HEK293 (cell line): ENCODE data around the gene BEND3.

Experiments used
- BCL11A ChIP-seq: fragments of 450-650 bp; formaldehyde crosslinking; IDR thresholded peaks from 2 replicates; pipeline ENCODE4 v1.5.1; 2016; ENCODE audit warnings: low read depth, missing biosample characterization, missing genetic modification characterization
- REPIN1 ChIP-seq: fragments of 450-650 bp; formaldehyde crosslinking; IDR thresholded peaks from 2 replicates; pipeline ENCODE4 v1.5.1; 2017; ENCODE audit warnings: missing biosample characterization, missing genetic modification characterization, low read depth
- SP2 ChIP-seq: fragments of 450-650 bp; formaldehyde crosslinking; IDR thresholded peaks from 2 replicates; pipeline ENCODE4 v1.5.1; 2016; ENCODE audit warnings: missing biosample characterization, missing genetic modification characterization
- SP3 ChIP-seq: fragments of 450-650 bp; formaldehyde crosslinking; IDR thresholded peaks from 2 replicates; pipeline ENCODE4 v1.5.1; 2016; ENCODE audit warnings: missing biosample characterization, missing genetic modification characterization
- TCF7L2 ChIP-seq: IDR thresholded peaks from 2 replicates; pipeline ENCODE4 v1.6.1; 2011; ENCODE audit warnings: low read depth, mild to moderate bottlenecking, inconsistent platforms, low read length, moderate library complexity, borderline replicate concordance
- ZBTB21 ChIP-seq: fragments of 450-650 bp; formaldehyde crosslinking; IDR thresholded peaks from 2 replicates; pipeline ENCODE4 v1.5.1; 2017; ENCODE audit warnings: missing biosample characterization, missing genetic modification characterization
- ZFP3 ChIP-seq: fragments of 450-650 bp; formaldehyde crosslinking; IDR thresholded peaks from 2 replicates; pipeline ENCODE4 v1.5.1; 2016; ENCODE audit warnings: low read depth, missing biosample characterization, missing genetic modification characterization
- ZNF112 ChIP-seq: fragments of 450-650 bp; formaldehyde crosslinking; IDR thresholded peaks from 2 replicates; pipeline ENCODE4 v1.5.0; 2017; ENCODE audit warnings: missing biosample characterization, missing genetic modification characterization
- ZNF785 ChIP-seq: fragments of 450-650 bp; formaldehyde crosslinking; IDR thresholded peaks from 2 replicates; pipeline ENCODE4 v1.5.1; 2016; ENCODE audit warnings: missing biosample characterization, missing genetic modification characterization
- ZNF843 ChIP-seq: fragments of 450-650 bp; formaldehyde crosslinking; IDR thresholded peaks from 2 replicates; pipeline ENCODE4 v1.5.1; 2016; ENCODE audit warnings: missing biosample characterization, missing genetic modification characterization
- TF ChIP-seq, protein P1 (sequence below): fragments of 450-650 bp; formaldehyde crosslinking; IDR thresholded peaks from 2 replicates; pipeline ENCODE4 v1.5.1; 2016; ENCODE audit warnings: missing biosample characterization, missing genetic modification characterization
- TF ChIP-seq, protein P2 (sequence below): fragments of 450-650 bp; formaldehyde crosslinking; IDR thresholded peaks from 2 replicates; pipeline ENCODE4 v1.5.1; 2016; ENCODE audit warnings: missing biosample characterization, missing genetic modification characterization

DNA sequence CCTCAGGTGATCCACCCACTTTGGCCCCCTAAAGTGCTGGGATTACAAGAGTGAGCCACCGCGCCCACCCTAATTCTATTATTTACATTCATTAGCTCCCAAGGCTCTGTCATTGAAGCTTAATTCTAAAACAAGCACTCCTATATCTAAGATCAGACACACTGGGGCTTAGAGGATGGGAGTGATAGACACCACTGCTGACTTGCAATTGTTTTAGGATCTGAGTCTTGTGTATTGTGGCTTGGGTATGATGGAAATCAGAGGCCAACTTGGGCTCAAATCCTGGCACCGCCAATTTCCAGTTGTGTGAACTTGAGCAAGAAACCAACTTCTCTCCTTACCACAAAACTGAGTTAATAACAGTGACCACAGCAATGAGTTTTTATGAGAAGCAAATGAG is 52.6 kb downstream of the BEND3 start:
- TF ChIP-seq ZFP3 (tag by site-specific recombination) (no peak), REPIN1 (no peak), ZNF112 (tag by site-specific recombination) (no peak), ZNF843 (tag by site-specific recombination) (no peak), TCF7L2 (no peak), SP2 (no peak), SP3 (no peak), BCL11A (tag by site-specific recombination) (no peak), ZBTB21 (no peak), ZNF785 (tag by site-specific recombination) (no peak)
- TF ChIP-seq, protein P1, sequence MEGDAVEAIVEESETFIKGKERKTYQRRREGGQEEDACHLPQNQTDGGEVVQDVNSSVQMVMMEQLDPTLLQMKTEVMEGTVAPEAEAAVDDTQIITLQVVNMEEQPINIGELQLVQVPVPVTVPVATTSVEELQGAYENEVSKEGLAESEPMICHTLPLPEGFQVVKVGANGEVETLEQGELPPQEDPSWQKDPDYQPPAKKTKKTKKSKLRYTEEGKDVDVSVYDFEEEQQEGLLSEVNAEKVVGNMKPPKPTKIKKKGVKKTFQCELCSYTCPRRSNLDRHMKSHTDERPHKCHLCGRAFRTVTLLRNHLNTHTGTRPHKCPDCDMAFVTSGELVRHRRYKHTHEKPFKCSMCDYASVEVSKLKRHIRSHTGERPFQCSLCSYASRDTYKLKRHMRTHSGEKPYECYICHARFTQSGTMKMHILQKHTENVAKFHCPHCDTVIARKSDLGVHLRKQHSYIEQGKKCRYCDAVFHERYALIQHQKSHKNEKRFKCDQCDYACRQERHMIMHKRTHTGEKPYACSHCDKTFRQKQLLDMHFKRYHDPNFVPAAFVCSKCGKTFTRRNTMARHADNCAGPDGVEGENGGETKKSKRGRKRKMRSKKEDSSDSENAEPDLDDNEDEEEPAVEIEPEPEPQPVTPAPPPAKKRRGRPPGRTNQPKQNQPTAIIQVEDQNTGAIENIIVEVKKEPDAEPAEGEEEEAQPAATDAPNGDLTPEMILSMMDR (tag by site-specific recombination): no peak
- TF ChIP-seq, protein P2, sequence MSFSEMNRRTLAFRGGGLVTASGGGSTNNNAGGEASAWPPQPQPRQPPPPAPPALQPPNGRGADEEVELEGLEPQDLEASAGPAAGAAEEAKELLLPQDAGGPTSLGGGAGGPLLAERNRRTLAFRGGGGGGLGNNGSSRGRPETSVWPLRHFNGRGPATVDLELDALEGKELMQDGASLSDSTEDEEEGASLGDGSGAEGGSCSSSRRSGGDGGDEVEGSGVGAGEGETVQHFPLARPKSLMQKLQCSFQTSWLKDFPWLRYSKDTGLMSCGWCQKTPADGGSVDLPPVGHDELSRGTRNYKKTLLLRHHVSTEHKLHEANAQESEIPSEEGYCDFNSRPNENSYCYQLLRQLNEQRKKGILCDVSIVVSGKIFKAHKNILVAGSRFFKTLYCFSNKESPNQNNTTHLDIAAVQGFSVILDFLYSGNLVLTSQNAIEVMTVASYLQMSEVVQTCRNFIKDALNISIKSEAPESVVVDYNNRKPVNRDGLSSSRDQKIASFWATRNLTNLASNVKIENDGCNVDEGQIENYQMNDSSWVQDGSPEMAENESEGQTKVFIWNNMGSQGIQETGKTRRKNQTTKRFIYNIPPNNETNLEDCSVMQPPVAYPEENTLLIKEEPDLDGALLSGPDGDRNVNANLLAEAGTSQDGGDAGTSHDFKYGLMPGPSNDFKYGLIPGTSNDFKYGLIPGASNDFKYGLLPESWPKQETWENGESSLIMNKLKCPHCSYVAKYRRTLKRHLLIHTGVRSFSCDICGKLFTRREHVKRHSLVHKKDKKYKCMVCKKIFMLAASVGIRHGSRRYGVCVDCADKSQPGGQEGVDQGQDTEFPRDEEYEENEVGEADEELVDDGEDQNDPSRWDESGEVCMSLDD (tag by site-specific recombination): no peak
